Left forelimb (tissue), 1 donor: ENCODE results near the gene NRXN2.

Source experiments
- DNase-seq: peaks from one replicate; pipeline ENCODE4 v3.0.0-alpha.2; 2018; ENCODE audit warnings: low spot score

The NRXN2 gene

DNA sequence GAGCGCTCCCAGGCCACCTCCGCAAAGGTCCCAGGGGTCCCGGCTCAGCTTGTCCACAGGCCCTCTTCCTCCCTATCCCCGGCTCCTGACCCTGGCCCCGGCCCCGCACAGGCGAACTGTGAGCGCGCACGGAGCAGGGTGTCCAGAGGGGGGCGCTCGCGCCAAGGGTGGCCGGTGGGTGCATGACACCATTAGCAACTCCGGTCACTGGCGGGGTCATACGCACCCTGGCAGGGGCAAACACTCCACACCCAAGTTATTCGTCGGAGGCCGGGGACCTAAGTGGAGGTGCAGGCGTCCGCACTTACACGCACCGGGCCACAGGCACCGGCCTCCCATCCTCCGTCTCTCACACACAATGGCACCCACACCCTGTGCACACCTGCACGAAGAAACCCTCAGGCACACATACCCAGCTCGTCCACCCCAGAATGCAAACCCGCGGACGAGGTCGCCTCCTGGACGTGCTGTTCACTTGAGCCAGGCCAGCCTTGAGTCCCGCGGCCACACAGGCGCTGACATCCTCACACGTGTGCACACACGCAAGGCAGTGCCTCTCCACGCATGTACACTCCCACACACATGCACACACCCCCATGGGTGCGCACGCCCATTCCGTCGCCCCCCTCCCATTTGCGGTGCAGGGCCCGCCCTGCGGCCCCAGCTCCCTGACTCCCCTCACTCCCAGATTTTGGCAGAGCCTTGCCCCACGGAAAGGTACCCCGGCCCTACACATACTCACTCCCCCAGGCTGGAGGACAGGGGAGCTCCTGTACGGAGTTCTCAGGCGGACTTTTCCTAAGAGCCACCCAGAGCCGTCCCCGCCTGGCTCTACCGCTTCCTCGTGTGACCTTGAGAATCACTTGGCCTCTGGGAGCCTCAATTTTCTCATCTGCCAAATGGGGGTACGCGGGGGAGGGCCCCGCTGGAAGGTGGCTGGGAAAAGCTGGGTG lies 20.9 kb upstream of the NRXN2 start, which contains the start of gene RASGRP2:
Gene RASGRP2, minus strand, starts transcription at position 552 of the 953 bp plus-strand sequence. CDS start 1,276 bp downstream, outside the sequence.
- no peak for DNase-seq

DNA sequence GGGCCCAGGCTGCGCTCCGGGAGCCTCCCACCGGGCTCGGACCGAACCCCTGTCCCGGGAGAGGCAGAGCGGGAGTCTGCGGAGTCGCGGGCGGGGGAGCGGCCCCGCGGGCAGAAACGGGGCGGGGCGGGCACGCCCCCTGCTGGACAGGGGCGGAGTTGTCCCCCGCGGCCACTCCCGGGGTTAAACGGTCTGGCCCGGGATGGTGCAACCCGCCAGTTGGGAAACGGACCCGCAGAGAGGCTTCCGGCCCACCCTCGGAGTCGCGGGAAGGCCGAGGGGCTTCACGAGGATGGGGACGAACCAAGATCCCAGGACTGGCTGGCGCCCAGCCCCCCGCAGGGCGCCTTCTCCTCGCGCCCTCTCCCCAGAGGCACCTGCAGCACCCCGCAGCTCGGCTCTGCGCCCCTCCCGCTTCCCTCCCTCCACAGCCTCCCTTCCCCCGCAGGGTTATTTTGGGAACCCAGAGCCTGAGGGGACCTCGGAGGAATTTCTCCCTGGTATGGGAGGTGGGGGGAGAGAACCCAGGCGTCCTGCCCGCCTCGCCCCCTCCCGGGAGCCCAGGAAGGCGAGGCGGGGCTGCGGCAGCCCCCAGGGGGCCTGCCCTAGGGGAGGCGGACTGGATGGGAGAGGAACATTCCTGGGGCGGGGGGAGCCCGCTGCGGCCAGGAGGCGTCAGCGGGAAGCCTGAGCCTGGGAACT lies 20.0 kb upstream of the NRXN2 start:
- DNase-seq = no peak

DNA sequence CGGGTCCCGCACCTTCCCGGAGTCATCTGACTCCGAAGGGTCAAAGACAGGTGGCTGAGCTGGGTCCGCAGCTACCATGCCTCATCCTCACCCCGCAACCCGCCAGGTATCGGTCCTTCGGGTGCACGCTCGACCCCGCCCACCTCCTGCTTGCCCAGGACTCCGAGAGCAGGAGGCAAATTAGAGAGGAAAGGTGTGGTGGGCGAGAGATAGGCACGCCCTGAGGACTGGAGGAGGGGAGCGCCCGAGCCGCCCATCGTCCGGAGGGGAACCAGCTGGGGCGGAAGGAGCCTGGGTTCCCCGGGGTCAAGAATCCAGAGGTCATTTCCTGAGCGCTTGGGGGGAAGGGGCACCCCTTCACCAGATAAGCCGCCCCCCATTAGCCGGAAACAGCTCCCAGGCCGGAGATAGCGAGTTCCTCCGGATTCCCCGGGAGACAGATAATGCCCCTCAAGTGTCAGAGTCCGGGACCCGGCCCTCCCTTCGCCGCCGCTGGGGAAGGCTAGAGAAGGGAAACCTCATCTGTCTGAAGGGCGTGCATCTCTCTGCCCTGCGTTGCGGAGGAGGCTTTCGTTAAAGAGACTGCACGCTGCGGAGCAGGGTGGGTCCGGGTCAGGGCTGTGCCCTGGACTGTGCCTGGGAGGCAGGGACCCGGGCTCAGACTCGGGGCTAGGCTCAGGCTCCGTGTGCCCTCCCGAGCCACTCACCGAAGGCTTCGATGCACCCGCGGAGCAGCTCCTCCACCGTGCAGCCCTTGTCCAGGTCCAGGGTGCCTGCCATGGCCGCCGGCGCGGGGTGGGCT lies 19.3 kb upstream of the NRXN2 start:
- no peak for DNase-seq

DNA sequence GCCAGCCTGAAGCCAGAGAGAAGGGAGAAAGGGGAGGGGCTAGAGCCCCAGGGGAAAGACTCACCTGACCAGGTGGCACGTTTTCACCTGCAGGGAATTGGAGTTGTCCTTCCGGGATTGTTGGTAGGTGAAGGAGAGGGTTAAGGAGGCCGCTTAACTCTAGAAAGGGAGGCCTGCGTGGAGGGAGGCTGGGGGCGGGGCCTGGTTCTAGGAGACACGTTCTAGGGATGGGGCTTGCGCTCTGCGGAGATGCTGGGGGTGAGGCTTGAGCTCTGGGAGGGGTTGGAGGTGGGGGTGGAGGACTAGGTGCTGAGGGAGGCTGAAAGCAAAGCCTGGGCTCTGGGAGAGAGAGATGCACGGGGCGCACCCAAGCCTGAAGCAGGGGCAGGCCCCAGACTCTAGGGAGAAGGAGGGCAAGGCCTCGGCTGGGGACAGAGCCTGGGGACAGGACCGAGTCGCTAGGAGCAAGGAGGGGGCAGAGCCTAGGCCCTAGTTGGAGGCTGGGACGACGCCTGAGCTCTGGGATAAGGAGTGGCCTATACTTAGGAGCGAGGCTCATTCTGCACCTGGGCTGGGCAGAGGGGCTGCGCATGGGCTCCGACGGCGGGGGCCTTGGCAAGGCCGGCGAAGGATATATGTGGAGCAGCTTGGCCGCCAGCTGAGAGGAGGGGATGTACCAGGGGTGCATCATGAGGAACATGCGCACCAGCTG lies 18.5 kb upstream of the NRXN2 start:
- no peak for DNase-seq

DNA sequence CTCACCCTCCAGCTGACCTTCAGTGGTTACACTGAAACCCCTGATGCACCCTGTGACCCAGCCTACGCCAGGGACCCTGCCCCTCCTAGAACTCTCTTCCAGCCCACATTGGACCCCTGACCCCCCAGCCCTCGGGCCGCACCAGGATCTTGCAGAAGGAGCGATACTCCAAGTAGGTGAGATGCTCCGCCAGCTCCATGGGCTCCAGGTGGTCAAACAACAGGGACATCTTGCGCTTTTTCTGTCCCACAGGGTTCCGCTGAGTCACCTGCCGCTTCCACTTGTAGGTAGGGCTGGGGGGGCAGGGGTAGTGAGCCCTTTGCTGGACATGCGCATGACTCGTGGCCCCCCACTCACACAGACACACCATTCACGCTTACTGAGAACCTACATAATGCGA lies 16.9 kb upstream of the NRXN2 start:
- DNase-seq = no peak

DNA sequence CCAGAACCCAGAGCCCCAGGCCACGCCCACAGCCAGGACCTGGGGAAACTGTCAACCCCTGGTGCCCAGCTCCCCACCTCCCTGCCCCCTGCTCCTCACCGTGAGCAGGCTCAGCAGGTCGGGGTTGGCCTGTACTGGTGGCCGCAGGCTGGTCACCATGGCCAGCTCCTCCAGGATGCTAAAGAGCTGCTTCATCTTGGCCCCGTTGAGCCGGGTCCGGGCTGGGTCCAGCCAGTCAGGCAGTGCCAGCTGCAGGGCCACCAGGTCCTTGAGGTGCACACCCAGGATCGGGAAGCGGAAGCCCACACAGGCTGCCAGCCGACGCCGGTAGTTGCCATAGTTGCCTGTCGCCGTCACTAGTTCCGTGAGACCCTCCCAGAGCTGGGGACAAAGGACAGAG lies 13.7 kb upstream of the NRXN2 start:
- no peak for DNase-seq

DNA sequence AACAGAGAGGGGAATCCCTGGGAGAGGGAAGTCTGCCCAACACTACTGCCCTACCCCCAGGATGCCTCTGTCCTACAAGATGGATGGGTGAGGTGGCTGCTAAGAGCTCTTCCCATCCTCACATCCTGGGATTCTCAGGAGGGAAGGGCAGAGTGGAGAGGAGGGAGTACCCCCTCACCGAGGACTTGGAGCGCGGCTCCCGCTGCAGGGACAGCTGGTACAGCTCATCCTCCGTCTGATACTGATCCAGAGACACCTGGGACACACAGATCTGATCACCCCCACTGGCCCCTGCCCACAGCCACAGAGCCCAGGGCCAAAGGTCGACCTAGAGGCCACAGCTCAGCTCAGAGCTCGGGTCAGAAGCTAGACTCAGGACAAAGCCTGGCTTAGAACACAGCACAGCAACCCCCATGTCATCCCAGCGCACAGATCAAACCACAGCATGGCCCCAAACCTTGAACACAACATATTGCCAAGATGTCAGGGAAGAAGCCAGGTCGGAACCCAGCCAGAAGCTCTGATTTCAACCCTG lies 12.8 kb upstream of the NRXN2 start:
- DNase-seq = no peak

DNA sequence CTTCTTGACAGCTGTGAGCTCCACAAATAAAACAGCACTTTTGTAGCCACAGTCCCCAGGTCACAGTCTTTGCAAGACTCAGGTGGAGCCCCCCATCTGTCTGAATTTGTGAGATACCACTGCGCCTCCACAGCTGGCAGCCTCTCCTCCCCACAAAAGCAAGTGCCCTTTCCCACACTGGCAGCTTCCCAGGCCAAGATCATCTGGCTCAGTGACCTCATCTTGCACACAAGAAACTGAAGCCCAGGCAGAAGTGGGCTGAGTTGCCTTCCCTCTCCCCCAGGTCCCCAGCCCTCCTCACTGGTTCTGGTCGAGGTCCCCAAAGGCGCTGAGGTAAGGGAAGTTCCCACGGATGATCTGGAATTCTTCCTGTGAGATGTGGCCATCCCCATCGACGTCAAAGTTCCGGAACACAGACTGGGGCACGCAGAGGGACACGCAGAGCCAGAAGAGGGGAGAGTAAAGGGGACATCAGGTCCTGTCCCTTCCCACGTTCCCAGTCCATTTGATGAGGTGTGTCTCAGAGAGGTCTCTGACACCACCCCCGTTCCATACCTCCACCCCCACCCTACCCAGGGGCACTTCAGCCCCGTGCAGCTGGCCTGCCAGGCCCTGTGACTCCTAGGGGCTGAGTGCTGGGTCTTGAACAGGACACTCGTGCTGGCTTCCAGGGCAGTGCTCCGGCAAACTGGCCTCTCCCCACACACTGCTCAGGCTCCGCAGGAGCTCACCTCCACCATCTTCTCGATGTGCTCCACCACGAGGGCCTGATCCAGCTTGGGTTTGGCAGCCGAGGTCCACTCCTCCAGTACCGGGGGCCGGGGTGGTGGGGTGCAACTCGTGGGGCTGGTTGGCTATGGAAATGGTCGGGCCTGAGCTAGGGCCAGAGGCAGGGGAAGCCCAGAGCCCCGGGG lies 12.1 kb upstream of the NRXN2 start:
- DNase-seq = no peak

DNA sequence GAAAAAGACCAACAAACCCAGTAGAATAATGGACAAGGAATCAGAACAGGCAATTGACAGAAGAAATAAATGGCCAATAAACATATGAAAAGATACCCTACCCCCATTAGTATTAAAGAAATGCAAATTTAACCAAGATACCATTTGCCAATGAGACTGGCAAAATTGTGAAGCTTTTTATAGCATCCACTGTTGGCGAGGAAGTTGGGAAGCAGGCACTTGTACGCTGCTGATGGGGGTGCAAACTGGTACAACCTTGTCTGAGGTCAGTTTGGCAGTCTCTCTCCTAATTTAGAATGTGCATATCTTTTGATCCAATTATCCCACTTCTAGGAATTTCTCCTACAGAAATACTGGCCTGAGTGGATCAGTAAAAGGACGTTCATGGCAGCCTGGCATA lies 8.6 kb upstream of the NRXN2 start:
- no peak for DNase-seq

DNA sequence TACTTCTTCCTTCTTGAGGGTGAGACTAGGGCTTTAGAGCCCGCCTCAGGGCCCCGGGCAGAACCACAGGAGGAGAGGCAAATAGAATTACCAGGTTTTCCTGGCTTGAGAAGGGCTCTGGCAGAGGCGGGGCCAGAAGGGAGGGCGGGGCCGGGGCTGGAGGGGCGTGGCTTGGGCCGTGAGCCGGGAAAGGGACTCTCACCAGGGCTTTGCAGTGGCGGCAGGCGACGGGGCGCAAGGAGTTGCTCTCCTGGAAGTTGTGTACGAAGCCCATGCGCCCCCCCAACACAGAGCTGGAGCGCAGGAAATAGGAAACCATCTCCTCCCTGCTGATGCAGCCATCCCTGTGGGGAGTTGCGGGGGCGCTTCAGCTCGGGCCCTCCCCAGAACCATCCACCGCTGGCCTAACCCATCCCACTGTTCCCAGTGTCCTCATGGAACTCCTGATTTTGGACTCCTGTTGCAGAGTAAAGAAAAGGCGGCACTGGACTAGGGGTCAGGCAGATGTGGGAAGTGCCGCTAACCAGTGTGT lies 6.9 kb upstream of the NRXN2 start:
- DNase-seq = peak; percentile 66

DNA sequence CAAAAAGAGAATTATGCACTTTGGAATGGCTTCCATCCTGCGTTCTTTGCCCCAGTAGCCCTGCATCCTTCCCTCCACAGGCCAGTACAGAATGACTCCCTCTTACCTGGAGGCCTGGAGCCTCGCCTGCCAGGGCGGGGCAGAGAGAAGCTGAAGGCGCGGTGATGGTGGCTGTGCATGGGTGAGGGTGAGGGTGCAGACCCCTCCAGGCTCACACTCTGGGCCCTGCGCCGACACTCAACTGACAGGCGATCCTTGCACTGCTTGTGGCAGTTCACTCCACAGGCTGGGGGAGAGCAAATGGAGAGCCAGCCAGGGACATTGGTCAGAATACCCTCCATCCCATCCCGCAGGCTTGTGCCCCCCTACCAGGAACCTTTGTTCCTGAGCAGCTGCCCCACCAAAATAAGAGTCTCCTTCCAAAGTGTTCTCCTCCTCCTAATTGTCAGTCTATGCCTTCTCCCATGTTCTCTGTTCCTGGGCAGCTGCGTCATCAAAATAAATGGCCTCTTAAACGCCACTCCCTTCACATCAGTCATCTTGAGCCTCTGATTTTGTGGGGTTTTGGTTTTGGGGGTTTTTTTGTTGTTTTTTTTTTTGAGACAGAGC lies 5.9 kb upstream of the NRXN2 start:
- peak; percentile 52 for DNase-seq

DNA sequence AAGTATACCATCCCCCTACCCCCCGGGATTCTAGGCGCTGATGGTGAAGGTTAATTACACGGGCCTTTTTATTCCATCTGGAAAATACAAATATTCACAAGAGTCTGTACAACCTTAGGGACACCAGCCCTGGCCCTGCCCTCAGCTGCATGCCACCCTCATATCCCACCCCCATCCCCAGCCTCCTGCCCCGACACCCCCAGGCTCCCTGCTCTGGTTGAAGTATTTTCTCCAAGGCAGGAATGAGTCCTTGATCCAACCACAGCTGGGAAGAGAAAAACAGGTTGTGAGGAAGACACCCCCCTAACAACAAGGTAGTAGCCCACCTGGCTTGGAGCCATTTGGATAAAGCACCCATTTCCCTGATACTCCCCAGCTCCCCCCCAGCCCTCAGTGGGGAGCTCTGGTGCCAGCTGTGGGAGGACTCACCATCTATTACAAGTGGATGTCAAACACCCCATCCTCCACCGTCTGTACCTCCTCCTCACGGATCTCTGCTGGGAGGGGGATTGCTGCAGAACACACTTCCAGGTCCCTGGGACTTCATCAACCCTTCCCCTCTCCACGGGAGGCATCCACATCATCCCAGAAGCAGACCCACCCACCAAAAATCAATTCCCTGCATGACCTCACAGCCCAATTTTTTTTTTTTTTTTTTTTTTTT lies 4.0 kb upstream of the NRXN2 start:
- peak; percentile 55 for DNase-seq

DNA sequence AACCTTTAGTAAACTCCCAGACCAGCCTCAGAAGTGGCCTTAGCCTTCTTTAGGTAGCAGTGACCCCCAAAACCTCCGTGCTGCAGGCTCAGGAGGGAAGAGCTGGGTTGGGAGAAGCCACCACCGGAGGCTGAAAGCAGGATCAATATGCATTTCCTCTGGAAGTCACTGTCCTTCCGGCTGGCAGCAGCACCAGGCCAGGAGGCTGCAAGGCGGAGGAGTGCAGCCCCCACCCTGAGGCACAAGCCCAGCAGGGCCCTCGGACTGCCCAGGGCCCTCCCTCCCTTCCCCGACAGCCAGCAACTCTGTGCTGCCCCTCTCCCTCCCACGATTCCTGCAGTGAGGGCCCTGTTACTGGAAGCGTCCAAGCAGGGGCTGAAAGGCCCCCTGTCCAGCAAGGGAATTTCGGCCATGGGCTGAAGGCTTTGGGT lies 3.2 kb upstream of the NRXN2 start:
- DNase-seq = peak; percentile 62

DNA sequence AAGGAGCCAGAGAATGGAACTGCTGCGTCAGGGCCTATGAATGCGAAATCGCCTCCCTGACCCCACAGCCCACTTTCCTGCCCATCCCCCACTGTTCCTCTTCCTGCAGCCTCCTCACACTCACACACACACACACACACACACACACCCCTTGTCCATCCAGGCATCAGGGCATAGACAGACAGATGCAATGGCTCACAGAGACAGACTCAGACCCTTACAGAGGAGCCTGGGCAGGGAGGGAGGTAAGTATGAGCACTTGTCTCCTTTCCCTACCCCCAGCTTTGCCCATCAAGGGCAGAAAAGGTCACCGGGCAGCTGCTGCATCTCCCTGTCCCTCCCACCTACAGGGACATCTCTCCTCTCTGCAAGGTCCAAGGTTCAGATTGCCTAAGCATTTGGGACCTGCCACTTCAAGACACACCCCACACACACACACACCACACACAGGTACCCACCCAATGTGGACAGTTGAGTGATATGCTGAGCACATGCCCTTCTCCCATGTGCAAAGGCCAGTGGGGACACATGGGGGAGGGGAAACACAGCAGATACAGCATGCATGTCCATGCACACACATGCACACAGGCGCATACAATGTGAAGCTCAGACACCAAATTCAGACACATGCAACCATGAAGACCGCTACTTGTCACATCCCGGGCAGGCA lies 2.0 kb upstream of the NRXN2 start:
- DNase-seq = peak; percentile 42

DNA sequence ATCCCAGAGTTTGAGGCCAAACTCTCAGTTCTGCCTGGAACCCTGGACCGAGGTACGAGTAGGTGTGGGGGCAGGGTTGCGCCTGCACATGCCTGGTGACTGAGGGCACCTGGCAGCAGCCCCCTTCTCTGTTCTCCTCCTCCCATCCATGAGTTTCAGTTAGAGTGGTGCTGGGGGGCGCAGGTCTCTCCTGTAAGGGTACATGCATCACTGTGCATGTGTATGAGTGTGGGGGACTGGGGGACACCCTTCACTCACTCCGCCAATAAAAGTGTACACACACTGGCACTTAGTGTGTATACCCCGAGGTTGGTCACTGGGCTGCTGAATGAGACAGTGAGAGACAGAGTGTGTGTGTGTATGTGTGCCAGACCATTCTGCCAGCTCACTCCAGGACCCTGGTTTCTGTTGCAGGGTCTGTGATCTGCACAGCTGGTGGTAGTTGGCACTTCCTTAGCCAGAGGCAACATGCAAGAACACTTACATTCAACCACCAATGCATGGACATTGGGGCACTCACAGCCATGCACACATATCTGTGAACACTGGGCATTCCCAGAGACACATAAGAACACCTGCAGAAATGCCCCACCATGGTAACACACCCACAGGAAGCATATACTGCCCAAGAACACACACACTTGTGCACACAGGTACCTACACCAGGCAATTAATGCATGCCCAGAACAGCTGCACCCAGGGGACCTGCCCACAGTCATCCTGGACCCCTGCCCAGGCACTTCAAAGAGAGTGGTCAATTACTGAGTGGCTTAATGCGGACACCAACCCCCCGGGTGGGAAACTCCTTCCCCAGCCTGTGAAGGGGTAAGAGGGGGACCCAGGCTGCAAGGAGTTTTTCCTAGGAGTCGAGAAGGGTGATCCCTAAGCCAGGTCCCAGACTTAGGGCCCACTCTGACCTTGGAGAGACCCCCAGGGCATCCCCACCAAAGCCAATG lies 1.2 kb upstream of the NRXN2 start:
- DNase-seq = peak; percentile 41

DNA sequence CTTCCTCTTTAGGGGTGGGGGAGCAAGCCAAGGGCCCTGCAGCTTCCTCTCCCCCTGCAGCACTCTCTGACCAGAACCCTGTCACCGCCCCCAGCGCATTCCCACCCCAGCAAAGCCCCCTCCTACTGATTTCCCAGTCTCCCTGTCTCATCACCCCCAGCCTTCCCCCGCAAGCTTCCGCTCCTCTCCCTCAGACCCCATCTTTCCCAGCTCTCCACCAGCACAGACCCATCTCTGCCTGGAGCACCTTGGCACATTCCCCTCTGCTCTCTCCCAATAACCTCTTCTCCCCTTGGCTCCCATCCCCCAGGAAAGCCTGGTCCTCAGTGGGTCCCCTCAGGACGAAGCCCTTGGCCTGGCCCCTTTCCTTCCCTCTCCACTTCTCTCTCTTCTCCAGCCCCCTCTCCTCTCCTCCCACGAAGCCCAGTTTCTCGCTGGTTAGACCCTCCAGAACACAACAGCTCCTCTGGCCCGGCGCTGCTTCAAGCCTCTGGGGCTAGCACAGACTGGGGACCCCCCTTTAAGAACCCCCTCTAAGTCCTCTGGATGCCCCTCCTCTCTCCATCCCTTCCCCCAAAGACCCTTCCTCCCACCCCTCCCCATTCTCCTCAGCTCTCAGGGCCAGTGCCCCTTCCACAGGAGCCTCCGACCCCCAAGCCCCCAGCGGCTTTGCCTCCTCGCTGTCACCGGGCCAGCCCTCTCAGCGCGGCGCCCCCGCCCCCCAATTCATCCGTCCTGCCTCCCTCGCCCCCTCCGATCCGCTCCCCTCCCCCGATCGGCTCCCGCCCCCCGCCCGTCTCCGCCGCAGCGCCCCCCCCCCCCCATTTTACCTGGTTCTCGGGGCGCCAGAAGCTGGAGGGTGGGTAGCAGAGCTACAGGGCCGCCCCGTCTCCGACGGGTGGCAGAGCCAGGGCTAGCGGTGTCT lies 594 bp downstream of the NRXN2 start:
- peak; percentile 48 for DNase-seq
